Neuronal stem cell (in vitro differentiated cells): ENCODE results near the gene CDH26.

Experiments used
- DNase-seq: peaks from one replicate; pipeline ENCODE4 v3.0.0-alpha.2; 2013; ENCODE audit warnings: low spot score
- H2AFZ ChIP-seq: one replicate; pipeline ENCODE4 v1.6.1; 2013; ENCODE audit warnings: mild to moderate bottlenecking, low read length, inconsistent platforms
- H2AK5ac ChIP-seq: 2 replicates; pipeline ENCODE4 v1.6.1; 2013; ENCODE audit warnings: low read depth, mild to moderate bottlenecking, inconsistent platforms, low read length, moderate library complexity, mixed read lengths
- H2BK120ac ChIP-seq: 2 replicates; pipeline ENCODE4 v1.6.1; 2013; ENCODE audit warnings: low read depth, mild to moderate bottlenecking, inconsistent platforms, low read length, moderate library complexity, mixed read lengths
- H2BK12ac ChIP-seq: one replicate; pipeline ENCODE4 v1.6.1; 2013; ENCODE audit warnings: low read length, inconsistent platforms
- H2BK15ac ChIP-seq: 2 replicates; pipeline ENCODE4 v1.6.1; 2013; ENCODE audit warnings: mild to moderate bottlenecking, low read length, inconsistent platforms, mixed read lengths
- H2BK5ac ChIP-seq: one replicate; pipeline ENCODE4 v1.6.1; 2013; ENCODE audit warnings: inconsistent platforms, mild to moderate bottlenecking, low read length, moderate library complexity
- H3K14ac ChIP-seq: one replicate; pipeline ENCODE4 v1.6.1; 2013; ENCODE audit warnings: low read length, inconsistent platforms
- H3K18ac ChIP-seq: 2 replicates; pipeline ENCODE4 v1.6.1; 2013; ENCODE audit warnings: low read length, inconsistent platforms
- H3K23ac ChIP-seq: 2 replicates; pipeline ENCODE4 v1.6.1; 2013; ENCODE audit warnings: low read depth, mild to moderate bottlenecking, mixed read lengths, low read length, inconsistent platforms; ENCODE audit not compliant: poor library complexity
- H3K27ac ChIP-seq: replicated peaks from 3 replicates; pipeline ENCODE4 v1.5.1; 2013; ENCODE audit warnings: low read length, inconsistent platforms
- H3K27me3 ChIP-seq, 3 experiments: 2 replicates each; pipeline ENCODE4 v1.6.1; 2013; ENCODE audit warnings: low read length in 3 of 3, mild to moderate bottlenecking in 2 of 3, inconsistent platforms in 1 of 3, low read depth in 1 of 3, mixed read lengths in 1 of 3, moderate library complexity in 1 of 3; ENCODE audit not compliant: control insufficient read depth in 3 of 3, insufficient read depth in 3 of 3
- H3K36me3 ChIP-seq, 2 donors: replicated peaks in 1 of 2; 2 replicates each; pipeline ENCODE4 v1.6.1; 2013; ENCODE audit warnings: low read length in 2 of 2; ENCODE audit not compliant: control insufficient read depth in 2 of 2, insufficient read depth in 2 of 2
- H3K4ac ChIP-seq: 2 replicates; pipeline ENCODE4 v1.6.1; 2013; ENCODE audit warnings: inconsistent platforms, mild to moderate bottlenecking, low read length, moderate library complexity
- H3K4me1 ChIP-seq, 2 donors: 1 replicate in 1 of 2; 2 replicates in 1 of 2; pipeline ENCODE4 v1.6.1; 2013; ENCODE audit warnings: low read length in 2 of 2, low read depth in 1 of 2; ENCODE audit not compliant: control insufficient read depth in 2 of 2, insufficient read depth in 1 of 2
- H3K4me2 ChIP-seq: one replicate; pipeline ENCODE4 v1.6.1; 2013; ENCODE audit warnings: mild to moderate bottlenecking, low read length, inconsistent platforms; ENCODE audit not compliant: insufficient read depth, poor library complexity, severe bottlenecking
- H3K4me3 ChIP-seq, 2 donors: 2 replicates each; pipeline ENCODE4 v1.5.1; 2013; ENCODE audit warnings: low read length in 2 of 2, mild to moderate bottlenecking in 2 of 2, inconsistent platforms in 1 of 2, moderate library complexity in 1 of 2
- H3K79me1 ChIP-seq: one replicate; pipeline ENCODE4 v1.6.1; 2013; ENCODE audit warnings: low read depth, mild to moderate bottlenecking, inconsistent platforms, low read length, moderate library complexity
- H3K9ac ChIP-seq: one replicate; pipeline ENCODE4 v1.6.1; 2013; ENCODE audit warnings: mild to moderate bottlenecking, low read depth, low read length, inconsistent platforms; ENCODE audit not compliant: poor library complexity
- H3K9me3 ChIP-seq, 2 donors: replicated peaks in 1 of 2; 2 replicates each; pipeline versions ENCODE3 to v1.6.1; 2013; ENCODE audit warnings: low read length in 2 of 2, mild to moderate bottlenecking in 2 of 2, inconsistent platforms in 1 of 2, low read depth in 1 of 2, mixed read lengths in 1 of 2, moderate library complexity in 1 of 2; ENCODE audit not compliant: control insufficient read depth in 2 of 2, insufficient read depth in 1 of 2
- H4K8ac ChIP-seq: one replicate; pipeline ENCODE4 v1.6.1; 2013; ENCODE audit warnings: low read depth, mild to moderate bottlenecking, inconsistent platforms, low read length, moderate library complexity
- H4K91ac ChIP-seq: one replicate; pipeline ENCODE4 v1.6.1; 2013; ENCODE audit warnings: low read length, low read depth, mild to moderate bottlenecking, inconsistent platforms; ENCODE audit not compliant: poor library complexity
- WGBS, 2 donors: extraction: QIAGEN DNeasy Blood & Tissue Kit; methylation state at CpG; one replicate each; pipeline ENCODE4 v1.1.7; 2013; ENCODE audit warnings: missing lambda C conversion rate in 2 of 2, mixed read lengths in 1 of 2; ENCODE audit not compliant: insufficient read length in 2 of 2, insufficient replicate concordance in 1 of 2; ENCODE audit errors: extremely low coverage in 2 of 2; 5-methylcytosine and 5-hydroxymethylcytosine counted together

Gene CDH26

GRCh38 chr20:59999502-59999901 lies 41.3 kb downstream of the CDH26 start:
- Histone ChIP-seq H3K27ac (no peak overlapping the region), H3K4ac (no peak overlapping the region), H2AFZ (no peak overlapping the region), H2BK120ac (no peak overlapping the region), H3K36me3 (no peaks in the 10 kb centered on the region), H2BK12ac (no peak overlapping the region), H3K9me3 (no peaks in the 10 kb centered on the region), H4K8ac (no peak overlapping the region), H4K91ac (no peak overlapping the region), H2AK5ac (no peak overlapping the region), H3K9ac (no peak overlapping the region), H3K4me2 (no peak overlapping the region), H3K14ac (no peak overlapping the region), H3K4me1 (peaks cover 0 to 2% of the 10 kb centered on the region in 2 donors), H2BK15ac (no peak overlapping the region), H3K4me3 (no peak overlapping the region), H3K27me3 (peaks cover 0 to 4% (median 0%) of the 10 kb centered on the region in 3 experiments), H2BK5ac (no peak overlapping the region), H3K18ac (no peak overlapping the region), H3K23ac (no peak overlapping the region), H3K79me1 (no peaks in the 10 kb centered on the region)
- no peak for DNase-seq
- WGBS, 2 donors, result no CpG with 5 or more reads among the region's 3 CpGs

GRCh38 chr20:60000271-60001042 lies 42.2 kb downstream of the CDH26 start:
- no peak overlapping the region for H3K14ac ChIP-seq
- H3K27ac ChIP-seq, result no peak overlapping the region
- H2BK15ac ChIP-seq, result no peak overlapping the region
- H3K36me3 ChIP-seq, result no peaks in the 10 kb centered on the region
- H2BK5ac ChIP-seq, result no peak overlapping the region
- WGBS, 2 donors, result no CpG with 5 or more reads among the region's 8 CpGs
- H2AK5ac ChIP-seq, result no peak overlapping the region
- no peaks in the 10 kb centered on the region for H3K27me3 ChIP-seq
- H3K4me1 ChIP-seq, result no peaks in the 10 kb centered on the region
- H4K91ac ChIP-seq, result no peak overlapping the region
- H3K23ac ChIP-seq, result no peak overlapping the region
- no peaks in the 10 kb centered on the region for H3K9me3 ChIP-seq
- DNase-seq, result no peak
- H4K8ac ChIP-seq, result no peak overlapping the region
- no peaks in the 10 kb centered on the region for H3K79me1 ChIP-seq
- H3K18ac ChIP-seq, result no peak overlapping the region
- H3K4ac ChIP-seq, result no peak overlapping the region
- no peak overlapping the region for H2AFZ ChIP-seq
- no peak overlapping the region for H2BK12ac ChIP-seq
- no peak overlapping the region for H3K9ac ChIP-seq
- H3K4me3 ChIP-seq, result no peak overlapping the region
- no peak overlapping the region for H3K4me2 ChIP-seq
- no peak overlapping the region for H2BK120ac ChIP-seq

- Histone ChIP-seq H2BK120ac (no peak overlapping the region), H3K27ac (no peak overlapping the region), H3K14ac (no peak overlapping the region), H2AK5ac (peak overlapping the region; percentile 43), H3K9ac (no peak overlapping the region), H4K8ac (no peak overlapping the region), H3K27me3 (no peaks in the 10 kb centered on the region), H3K36me3 (no peaks in the 10 kb centered on the region), H3K4ac (no peak overlapping the region), H3K4me3 (no peak overlapping the region), H2BK12ac (no peak overlapping the region), H3K23ac (no peak overlapping the region), H2AFZ (no peak overlapping the region), H3K79me1 (no peaks in the 10 kb centered on the region), H2BK5ac (no peak overlapping the region), H4K91ac (no peak overlapping the region), H3K18ac (no peak overlapping the region), H3K4me1 (no peaks in the 10 kb centered on the region), H3K4me2 (no peak overlapping the region), H3K9me3 (no peaks in the 10 kb centered on the region), H2BK15ac (no peak overlapping the region)
- no peak for DNase-seq
- WGBS, 2 donors, result no CpG with 5 or more reads among the region's 11 CpGs
Measured at GRCh38 chr20:60001108-60001507, 42.9 kb downstream of the CDH26 start.

- no peak for DNase-seq
Measured at GRCh38 chr20:60003776-60004175, 45.6 kb downstream of the CDH26 start.

More at GRCh38 chr20:60003776-60004175, 45.6 kb downstream of the CDH26 start:
- Histone ChIP-seq H3K27ac (no peak overlapping the region), H3K9ac (no peak overlapping the region), H2BK120ac (no peak overlapping the region), H3K9me3 (no peaks in the 10 kb centered on the region), H3K14ac (no peak overlapping the region), H2AK5ac (no peak overlapping the region), H3K36me3 (no peaks in the 10 kb centered on the region), H3K4me3 (no peak overlapping the region), H4K8ac (no peak overlapping the region), H4K91ac (no peak overlapping the region), H2BK12ac (no peak overlapping the region), H2BK5ac (no peak overlapping the region), H3K4me2 (no peak overlapping the region), H3K23ac (no peak overlapping the region), H3K79me1 (no peaks in the 10 kb centered on the region), H3K4ac (no peak overlapping the region), H3K18ac (no peak overlapping the region), H2BK15ac (no peak overlapping the region), H3K27me3 (no peaks in the 10 kb centered on the region), H2AFZ (no peak overlapping the region), H3K4me1 (no peaks in the 10 kb centered on the region)
- no CpG with 5 or more reads among the region's 4 CpGs for WGBS, 2 donors
